ENCODE results near the gene SP3.

The SP3 gene

DNA sequence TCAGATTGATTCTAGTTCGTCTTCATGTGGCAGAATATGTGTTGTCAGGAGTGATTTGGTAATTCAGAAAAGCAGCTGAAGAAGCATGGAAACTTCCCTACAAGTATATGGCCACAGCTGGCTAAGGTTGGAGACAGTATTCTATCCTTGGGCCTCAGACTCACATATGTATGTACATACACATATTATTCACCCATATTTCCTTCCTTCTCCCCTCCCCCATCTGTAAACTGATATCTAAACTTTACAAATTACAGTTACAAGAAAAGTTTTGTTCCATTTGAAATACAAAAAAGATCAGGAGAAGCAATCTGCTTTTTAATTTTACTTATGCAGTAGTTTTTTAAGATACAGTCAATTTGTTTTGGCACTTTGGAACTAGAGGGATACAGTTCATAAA is 3.1 kb downstream of the SP3 start:
- DNase-seq (ENCODE audit: low read depth): peak; percentile 62
- peak overlapping the region; percentile 98 for H3K4me3 ChIP-seq (ENCODE audit: low read depth, low read length)
- TF ChIP-seq, protein P1, sequence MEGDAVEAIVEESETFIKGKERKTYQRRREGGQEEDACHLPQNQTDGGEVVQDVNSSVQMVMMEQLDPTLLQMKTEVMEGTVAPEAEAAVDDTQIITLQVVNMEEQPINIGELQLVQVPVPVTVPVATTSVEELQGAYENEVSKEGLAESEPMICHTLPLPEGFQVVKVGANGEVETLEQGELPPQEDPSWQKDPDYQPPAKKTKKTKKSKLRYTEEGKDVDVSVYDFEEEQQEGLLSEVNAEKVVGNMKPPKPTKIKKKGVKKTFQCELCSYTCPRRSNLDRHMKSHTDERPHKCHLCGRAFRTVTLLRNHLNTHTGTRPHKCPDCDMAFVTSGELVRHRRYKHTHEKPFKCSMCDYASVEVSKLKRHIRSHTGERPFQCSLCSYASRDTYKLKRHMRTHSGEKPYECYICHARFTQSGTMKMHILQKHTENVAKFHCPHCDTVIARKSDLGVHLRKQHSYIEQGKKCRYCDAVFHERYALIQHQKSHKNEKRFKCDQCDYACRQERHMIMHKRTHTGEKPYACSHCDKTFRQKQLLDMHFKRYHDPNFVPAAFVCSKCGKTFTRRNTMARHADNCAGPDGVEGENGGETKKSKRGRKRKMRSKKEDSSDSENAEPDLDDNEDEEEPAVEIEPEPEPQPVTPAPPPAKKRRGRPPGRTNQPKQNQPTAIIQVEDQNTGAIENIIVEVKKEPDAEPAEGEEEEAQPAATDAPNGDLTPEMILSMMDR (IDR thresholded peaks at IDR 0.05; ENCODE audit: low read depth, low read length): no peak

DNA sequence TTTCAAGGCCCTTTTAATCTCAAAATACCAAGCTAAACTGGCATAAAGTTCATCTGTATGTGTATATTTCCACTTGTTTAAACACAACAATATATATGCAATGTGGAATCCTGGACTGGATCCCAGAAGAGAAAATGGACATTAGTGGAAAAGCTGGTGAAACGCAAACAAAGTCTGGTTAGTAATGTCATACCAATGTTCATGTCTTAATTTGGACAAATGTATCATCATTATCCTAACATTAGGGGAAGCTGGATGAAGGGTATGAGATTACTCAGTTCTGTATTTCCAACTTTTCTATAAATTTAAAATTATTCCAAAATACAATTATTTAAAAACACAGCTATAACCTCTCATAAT is 3.8 kb downstream of the SP3 start:
- DNase-seq (ENCODE audit: low read depth): no peak
- H3K4me3 ChIP-seq (ENCODE audit: low read depth, low read length): peak overlapping the region; percentile 98
- no peak for TF ChIP-seq POLR2A (IDR thresholded peaks at IDR 0.05; ENCODE audit: extremely low read depth, insufficient read length)
- TF ChIP-seq, protein P2, sequence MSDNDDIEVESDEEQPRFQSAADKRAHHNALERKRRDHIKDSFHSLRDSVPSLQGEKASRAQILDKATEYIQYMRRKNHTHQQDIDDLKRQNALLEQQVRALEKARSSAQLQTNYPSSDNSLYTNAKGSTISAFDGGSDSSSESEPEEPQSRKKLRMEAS (IDR thresholded peaks at IDR 0.05; ENCODE audit: low read depth, low read length): no peak
- no peak for TF ChIP-seq MYC (IDR thresholded peaks at IDR 0.05; ENCODE audit: low read depth, low read length)
- TF ChIP-seq, protein P1 (IDR thresholded peaks at IDR 0.05; ENCODE audit: low read depth, low read length): no peak

DNA sequence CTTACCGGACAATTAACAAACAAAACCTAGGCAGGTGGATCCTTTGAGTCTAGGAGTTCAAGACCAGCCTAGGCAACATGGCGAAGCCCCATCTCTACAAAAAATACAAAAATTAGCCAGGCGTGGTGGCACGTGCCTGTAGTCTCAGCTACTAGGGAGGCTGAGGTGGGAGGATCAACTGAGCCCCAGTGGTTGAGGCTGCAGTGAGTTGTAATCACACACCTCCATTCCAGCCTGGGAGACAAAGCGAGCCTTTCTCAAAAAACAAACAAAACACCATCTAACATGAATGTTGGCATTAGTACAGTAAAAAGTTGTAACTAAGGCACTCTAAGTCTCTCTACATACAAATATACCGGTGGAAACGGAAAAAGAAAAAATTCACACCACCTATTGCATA is 5.3 kb downstream of the SP3 start:
- TF ChIP-seq, protein P1 (IDR thresholded peaks at IDR 0.05; ENCODE audit: low read depth, low read length): no peak
- TF ChIP-seq MYC (IDR thresholded peaks at IDR 0.05; ENCODE audit: low read depth, low read length): no peak
- TF ChIP-seq, protein P2 (IDR thresholded peaks at IDR 0.05; ENCODE audit: low read depth, low read length): no peak
- no peak for TF ChIP-seq POLR2A (IDR thresholded peaks at IDR 0.05; ENCODE audit: extremely low read depth, insufficient read length)
- DNase-seq (ENCODE audit: low read depth): no peak
- peak overlapping the region; percentile 19 for H3K4me3 ChIP-seq (ENCODE audit: low read depth, low read length)

GRCh38 chr2:173959358-173959884 is 5.8 kb downstream of the SP3 start:
- DNase-seq (ENCODE audit: low read depth): no peak
- H3K4me3 ChIP-seq (ENCODE audit: low read depth, low read length): peak overlapping the region; percentile 19
- TF ChIP-seq, protein P2 (IDR thresholded peaks at IDR 0.05; ENCODE audit: low read depth, low read length): no peak

GRCh38 chr2:173958198-173958846 is 6.9 kb downstream of the SP3 start:
- DNase-seq (ENCODE audit: low read depth): no peak
- TF ChIP-seq, protein P1 (IDR thresholded peaks at IDR 0.05; ENCODE audit: low read depth, low read length): no peak
- TF ChIP-seq, protein P2 (IDR thresholded peaks at IDR 0.05; ENCODE audit: low read depth, low read length): no peak
- TF ChIP-seq MYC (IDR thresholded peaks at IDR 0.05; ENCODE audit: low read depth, low read length) (no peak), POLR2A (IDR thresholded peaks at IDR 0.05; ENCODE audit: extremely low read depth, insufficient read length) (no peak)
- peak overlapping the region; percentile 8 for H3K4me3 ChIP-seq (ENCODE audit: low read depth, low read length)

GRCh38 chr2:173957517-173957916 is 7.7 kb downstream of the SP3 start:
- no peak for DNase-seq (ENCODE audit: low read depth)
- TF ChIP-seq, protein P2 (IDR thresholded peaks at IDR 0.05; ENCODE audit: low read depth, low read length): no peak
- no peak for TF ChIP-seq MYC (IDR thresholded peaks at IDR 0.05; ENCODE audit: low read depth, low read length)
- TF ChIP-seq POLR2A (IDR thresholded peaks at IDR 0.05; ENCODE audit: extremely low read depth, insufficient read length): no peak
- H3K4me3 ChIP-seq (ENCODE audit: low read depth, low read length): peak overlapping the region; percentile 4

GRCh38 chr2:173956454-173956853 is 8.7 kb downstream of the SP3 start:
- no peak overlapping the region for H3K4me3 ChIP-seq (ENCODE audit: low read depth, low read length)
- TF ChIP-seq, protein P1 (IDR thresholded peaks at IDR 0.05; ENCODE audit: low read depth, low read length): no peak
- DNase-seq (ENCODE audit: low read depth): no peak
